GM12878 (cell line): Measurements from ENCODE around the gene SLC26A8. TPM values are rescaled to one million over a fixed set of nuclear protein-coding genes. Genes with fewer than 3 reads are reported as not detected.

Source experiments
- ATAC-seq: fragments of 200-7000 bp; cut with Tn5 transposase; 3 replicates; pipeline ENCODE4 v1.9.1; 2020; ENCODE audit warnings: mild to moderate bottlenecking, moderate library complexity
- BruUV-seq: library from RNA; stranded (reverse); fragments of 400-500 nt; replicated peaks from 2 replicates; lab custom pipeline; 2021; lab: Mats Ljungman, UMichigan
- CTCF ChIA-PET: fragments of 300-600 bp; sonication (Branson Sonifier 250); formaldehyde crosslinking; extraction: SDS; loops from one replicate; lab custom pipeline; 2021; ENCODE audit warnings: inconsistent platforms; lab: Yijun Ruan, JAX
- POLR2A ChIA-PET: fragments of 350-600 bp; formaldehyde crosslinking; extraction: SDS; loops from one replicate; lab custom pipeline; 2021; ENCODE audit warnings: inconsistent platforms; lab: Charles Lee
- RAD21 ChIA-PET: fragments of 300-600 bp; sonication (Branson Sonifier 250); formaldehyde crosslinking; loops from one replicate; lab custom pipeline; 2023; ENCODE audit warnings: antibody characterized with exemption; ENCODE audit not compliant: unreplicated experiment; lab: Charles Lee
- SMC1A ChIA-PET: fragments of 300-600 bp; sonication (Branson Sonifier 250); formaldehyde crosslinking; loops from one replicate; lab custom pipeline; 2023; ENCODE audit not compliant: unreplicated experiment, uncharacterized antibody; lab: Charles Lee
- DNase-seq: peaks from one replicate; pipeline ENCODE4 v3.0.0-alpha.2; 2011; ENCODE audit warnings: low read depth, low spot score
- FAIRE-seq: peaks from 3 replicates; lab custom pipeline; 2011; peaks lifted over from hg19 to GRCh38; lab: Jason Lieb, UNC
- H2AFZ ChIP-seq: 2 replicates; pipeline ENCODE4 v1.6.0; 2011; ENCODE audit warnings: low read depth, low read length, control low read depth; ENCODE audit not compliant: control insufficient read depth
- H3K27ac ChIP-seq: 2 replicates; pipeline ENCODE4 v1.5.1; 2011; ENCODE audit warnings: control low read depth; ENCODE audit not compliant: control insufficient read depth, insufficient read depth
- H3K27me3 ChIP-seq, 2 experiments: replicated peaks in 1 of 2; 2 replicates each; pipeline versions ENCODE4 v1.6.0 to v1.6.1; 2011; ENCODE audit warnings: low read length in 1 of 2; ENCODE audit not compliant: control insufficient read depth in 2 of 2, insufficient read depth in 2 of 2
- H3K36me3 ChIP-seq, 2 experiments: 2 replicates each; pipeline ENCODE4 v1.5.1; 2011; ENCODE audit warnings: low read length in 1 of 2; ENCODE audit not compliant: control insufficient read depth in 2 of 2, insufficient read depth in 2 of 2
- H3K4me1 ChIP-seq: 2 replicates; pipeline ENCODE4 v1.6.1; 2011; ENCODE audit warnings: mild to moderate bottlenecking, low read length, moderate library complexity, mixed read lengths; ENCODE audit not compliant: control insufficient read depth, insufficient read depth
- H3K4me2 ChIP-seq: 2 replicates; pipeline ENCODE4 v1.6.0; 2011; ENCODE audit warnings: control low read depth; ENCODE audit not compliant: control insufficient read depth, insufficient read depth
- H3K4me3 ChIP-seq: fragments of 200-600 bp; sonication (generic); 2 replicates; pipeline ENCODE4 v1.5.1; 2016
- H3K79me2 ChIP-seq: 2 replicates; pipeline ENCODE4 v1.6.0; 2011; ENCODE audit warnings: low read length; ENCODE audit not compliant: control insufficient read depth, insufficient read depth
- H3K9ac ChIP-seq: 2 replicates; pipeline ENCODE4 v1.8.0; 2011; ENCODE audit warnings: low read length, control low read depth, mixed read lengths; ENCODE audit not compliant: control insufficient read depth, insufficient read depth
- H3K9me3 ChIP-seq: replicated peaks from 3 replicates; pipeline ENCODE4 v1.5.1; 2011; ENCODE audit warnings: mild to moderate bottlenecking, low read length; ENCODE audit not compliant: control insufficient read depth, insufficient read depth
- H4K20me1 ChIP-seq: 2 replicates; pipeline ENCODE4 v1.6.0; 2011; ENCODE audit not compliant: control insufficient read depth, insufficient read depth
- CEBPB ChIP-seq, 2 experiments: fragments of 150-350 bp in 1 of 2; IDR thresholded peaks; 2 replicates each; pipeline ENCODE4 v1.6.1; 2012 to 2014; ENCODE audit warnings: low read depth in 2 of 2, low read length in 2 of 2, borderline replicate concordance in 1 of 2, inconsistent platforms in 1 of 2
- CHD1 ChIP-seq: IDR thresholded peaks from 2 replicates; pipeline ENCODE4 v1.6.1; 2012; ENCODE audit warnings: low read depth, low read length, improper control_type of control experiment
- CHD4 ChIP-seq: fragments of 200-600 bp; sonication (generic); IDR thresholded peaks from 2 replicates; pipeline ENCODE4 v1.6.1; 2016; ENCODE audit warnings: mild to moderate bottlenecking
- E2F8 ChIP-seq: fragments of 450-650 bp; IDR thresholded peaks from 2 replicates; pipeline ENCODE4 v1.6.1; 2018; ENCODE audit warnings: mild to moderate bottlenecking, low read depth, moderate library complexity; ENCODE audit not compliant: partially characterized antibody
- IKZF2 ChIP-seq, 2 experiments: fragments of 450-650 bp; IDR thresholded peaks; 2 replicates each; pipeline ENCODE4 v1.6.1; 2017; ENCODE audit warnings: mild to moderate bottlenecking in 2 of 2, moderate library complexity in 2 of 2
- IRF5 ChIP-seq: fragments of 450-650 bp; IDR thresholded peaks from 2 replicates; pipeline ENCODE4 v1.6.1; 2017; ENCODE audit warnings: borderline replicate concordance
- MEF2A ChIP-seq: IDR thresholded peaks from 2 replicates; pipeline ENCODE4 v1.6.1; 2011; ENCODE audit warnings: low read depth, mild to moderate bottlenecking, low read length, moderate library complexity; ENCODE audit not compliant: insufficient read depth
- NR2C2 ChIP-seq: IDR thresholded peaks from 2 replicates; pipeline ENCODE4 v1.6.1; 2011; ENCODE audit warnings: borderline replicate concordance, low read depth; ENCODE audit not compliant: control insufficient read depth, insufficient read length
- NR2F1 ChIP-seq: fragments of 450-650 bp; conservative IDR thresholded peaks from 2 replicates; pipeline ENCODE4 v1.6.1; 2017; ENCODE audit warnings: mild to moderate bottlenecking
- PKNOX1 ChIP-seq: fragments of 450-650 bp; IDR thresholded peaks from 2 replicates; pipeline ENCODE4 v1.6.1; 2016; ENCODE audit warnings: mild to moderate bottlenecking
- RUNX3 ChIP-seq: IDR thresholded peaks from 2 replicates; pipeline ENCODE4 v1.6.1; 2012; ENCODE audit warnings: low read length, inconsistent platforms
- USF2 ChIP-seq: IDR thresholded peaks from 2 replicates; pipeline ENCODE4 v1.6.1; 2011; ENCODE audit warnings: low read depth, low read length, improper control_type of control experiment, borderline replicate concordance
- WRNIP1 ChIP-seq: IDR thresholded peaks from 2 replicates; pipeline ENCODE4 v1.6.1; 2011; ENCODE audit warnings: low read depth, low read length, improper control_type of control experiment, borderline replicate concordance
- ZBTB4 ChIP-seq: fragments of 450-650 bp; formaldehyde crosslinking; IDR thresholded peaks from 2 replicates; pipeline ENCODE4 v1.4.0; 2022; ENCODE audit warnings: mild to moderate bottlenecking, moderate library complexity
- WGBS: methylation state at CpG from one replicate; pipeline ENCODE4 v1.1.6; 2016; ENCODE audit warnings: low lambda C conversion rate; ENCODE audit not compliant: insufficient replicate concordance, insufficient coverage; ENCODE audit errors: missing lambda C conversion rate; 5-methylcytosine and 5-hydroxymethylcytosine counted together
- in situ Hi-C: fragments of 300-500 bp; cut with MboI; formaldehyde crosslinking; loops from 9 replicates; pipeline ENCODE4 v1.14.3; 2018; ENCODE audit warnings: mixed read lengths
- intact Hi-C: fragments of 100-400 bp; cut with micrococcal nuclease; formaldehyde crosslinking; loops from one replicate; pipeline ENCODE4 v1.14.2; 2022; ENCODE audit not compliant: unreplicated experiment
- polyA plus RNA-seq, 11 experiments: library from polyadenylated mRNA; depleted of rRNA in 4 of 11; unstranded in 6 of 11; stranded (reverse) in 5 of 11; fragments of >200 nt; fragmentation: Nextera tagmentation in 4 of 11; fragmentation: Illumina TruSeq in 1 of 11; extraction: Ambion mirVana in 4 of 11; extraction: Trizol in 1 of 11; gene quantifications; 1 replicate in 1 of 11; 2 replicates in 10 of 11; pipeline versions ENCODE4 v1.2.1 to v1.2.3, GENCODE V29; 2011 to 2016; ENCODE audit warnings: inconsistent platforms in 2 of 11, missing spikeins in 2 of 11, low read depth in 1 of 11
- total RNA-seq, 4 experiments: library from RNA; depleted of rRNA in 3 of 4; stranded (reverse); fragments of >200 nt in 3 of 4; fragmentation: Illumina TruSeq in 1 of 4; extraction: Trizol in 1 of 4; gene quantifications; 2 replicates each; pipeline versions ENCODE4 v1.2.1 to v1.2.3, GENCODE V29; 2013 to 2021

SLC26A8 gene
- total and polyA plus RNA-seq, 10 of the 15 experiments (the other 5 are each of a cell fraction or from before 2014, with no cell fraction given): 0.09 to 0.95 (median 0.27) TPM; not detected in 2

- no peak overlapping the region for H3K9ac ChIP-seq
- ATAC-seq (no peak), DNase-seq (no peak), FAIRE-seq (no peak)
- BruUV-seq: no TSS peak
- H3K4me2 ChIP-seq: no peak overlapping the region
- H4K20me1 ChIP-seq: no peaks in the 10 kb centered on the region
- intact Hi-C loops: no loop called here
- SMC1A ChIA-PET: interaction anchor here (0.6 kb wide), 1 partner anchor 178 kb away, joined by 4 read pairs; no protein-coding TSS in a partner anchor
- peaks cover 12% of the 10 kb centered on the region for H3K79me2 ChIP-seq
- in situ Hi-C loops: no loop called here
- H2AFZ ChIP-seq: no peak overlapping the region
- peaks cover 3% of the 10 kb centered on the region; the same call in 1 of the 2 replicates for H3K4me1 ChIP-seq
- POLR2A ChIA-PET: no interaction called here
- peaks cover 0 to 11% of the 10 kb centered on the region in 2 experiments; a peak in 3 of 4 replicates for H3K36me3 ChIP-seq
- no peak overlapping the region for H3K4me3 ChIP-seq
- no peaks in the 10 kb centered on the region for H3K27me3 ChIP-seq
- CTCF ChIA-PET: no interaction called here
- RAD21 ChIA-PET: no interaction called here
- 99% methylated on average over 4 of the region's 4 CpGs for WGBS
- no peak overlapping the region for H3K27ac ChIP-seq
- no peaks in the 10 kb centered on the region for H3K9me3 ChIP-seq
- no peak for TF ChIP-seq NR2C2
- TF ChIP-seq PKNOX1: no peak
- no peak for TF ChIP-seq WRNIP1
- no peak for TF ChIP-seq IKZF2 (IDR thresholded peaks at IDR 0.05)
- TF ChIP-seq E2F8: no peak
- no peak for TF ChIP-seq CHD4
- no peak for TF ChIP-seq NR2F1
- no peak for TF ChIP-seq RUNX3
- TF ChIP-seq CEBPB (IDR thresholded peaks at IDR 0.05; ENCODE audit: borderline replicate concordance in 1 of 2, low read depth in 2 of 2, low read length in 2 of 2): no peak
- TF ChIP-seq USF2: no peak
- no peak for TF ChIP-seq IRF5
- no peak for TF ChIP-seq CHD1
- no peak for TF ChIP-seq ZBTB4
- TF ChIP-seq MEF2A: no peak
Observed at GRCh38 chr6:36063318-36064060, 39.0 kb upstream of the SLC26A8 start.
